Glomerular visceral epithelial cell (primary cell): ENCODE measurements around the gene ELMO2.
"Not testable (repeated sequence)": the region's sequence is repeated elsewhere in the genome, so short reads cannot be mapped to it uniquely, and the experiment has no call there.

ENCODE experiments used
- DNase-seq: peaks from one replicate; pipeline ENCODE4 v3.0.0-alpha.2; 2016; ENCODE audit errors: extremely low spot score

ELMO2 gene

GRCh38 chr20:46406986-46407670 lies 713 bp upstream of the ELMO2 start:
- DNase-seq: peak; percentile 74

- no peak for DNase-seq
These were observed 4.0 kb downstream of the ELMO2 start for GRCh38 chr20:46402331-46402811.

GRCh38 chr20:46401478-46401860 lies 4.9 kb downstream of the ELMO2 start:
- DNase-seq: no peak

GRCh38 chr20:46400828-46401477 lies 5.5 kb downstream of the ELMO2 start:
- no peak for DNase-seq

GRCh38 chr20:46400253-46400652 lies 6.2 kb downstream of the ELMO2 start:
- no peak for DNase-seq

- no peak for DNase-seq
These were observed 7.0 kb downstream of the ELMO2 start for GRCh38 chr20:46399401-46399800.

- no peak for DNase-seq
These were observed 7.5 kb downstream of the ELMO2 start for GRCh38 chr20:46398963-46399362.

- no peak for DNase-seq
These were observed 10.2 kb downstream of the ELMO2 start for GRCh38 chr20:46396052-46396740.

- DNase-seq: no peak
These were observed 11.3 kb downstream of the ELMO2 start for GRCh38 chr20:46394872-46395760.

- no peak for DNase-seq
These were observed 12.4 kb downstream of the ELMO2 start for GRCh38 chr20:46393967-46394366.

- no peak for DNase-seq
These were observed 17.5 kb downstream of the ELMO2 start for GRCh38 chr20:46388937-46389336.

GRCh38 chr20:46388201-46388836 lies 18.1 kb downstream of the ELMO2 start:
- DNase-seq: no peak

GRCh38 chr20:46387054-46387453 lies 19.4 kb downstream of the ELMO2 start:
- not testable (repeated sequence) for DNase-seq

GRCh38 chr20:46378412-46379009 lies 27.9 kb downstream of the ELMO2 start:
- no peak for DNase-seq

GRCh38 chr20:46377518-46377917 lies 28.9 kb downstream of the ELMO2 start:
- no peak for DNase-seq

GRCh38 chr20:46376196-46376785 lies 30.1 kb downstream of the ELMO2 start:
- no peak for DNase-seq

- peak; percentile 63 for DNase-seq
These were observed 30.6 kb downstream of the ELMO2 start for GRCh38 chr20:46375771-46376170.

- DNase-seq: no peak
These were observed 32.0 kb downstream of the ELMO2 start for GRCh38 chr20:46374383-46374782.

- DNase-seq: no peak
These were observed 34.8 kb downstream of the ELMO2 start for GRCh38 chr20:46371656-46372055.

GRCh38 chr20:46368902-46369268 lies 37.5 kb downstream of the ELMO2 start:
- DNase-seq: no peak
